ENCODE measurements around the gene HK3. TPM values are rescaled to one million over a fixed set of nuclear protein-coding genes. Genes with fewer than 3 reads are reported as not detected.

Gene HK3, protein sequence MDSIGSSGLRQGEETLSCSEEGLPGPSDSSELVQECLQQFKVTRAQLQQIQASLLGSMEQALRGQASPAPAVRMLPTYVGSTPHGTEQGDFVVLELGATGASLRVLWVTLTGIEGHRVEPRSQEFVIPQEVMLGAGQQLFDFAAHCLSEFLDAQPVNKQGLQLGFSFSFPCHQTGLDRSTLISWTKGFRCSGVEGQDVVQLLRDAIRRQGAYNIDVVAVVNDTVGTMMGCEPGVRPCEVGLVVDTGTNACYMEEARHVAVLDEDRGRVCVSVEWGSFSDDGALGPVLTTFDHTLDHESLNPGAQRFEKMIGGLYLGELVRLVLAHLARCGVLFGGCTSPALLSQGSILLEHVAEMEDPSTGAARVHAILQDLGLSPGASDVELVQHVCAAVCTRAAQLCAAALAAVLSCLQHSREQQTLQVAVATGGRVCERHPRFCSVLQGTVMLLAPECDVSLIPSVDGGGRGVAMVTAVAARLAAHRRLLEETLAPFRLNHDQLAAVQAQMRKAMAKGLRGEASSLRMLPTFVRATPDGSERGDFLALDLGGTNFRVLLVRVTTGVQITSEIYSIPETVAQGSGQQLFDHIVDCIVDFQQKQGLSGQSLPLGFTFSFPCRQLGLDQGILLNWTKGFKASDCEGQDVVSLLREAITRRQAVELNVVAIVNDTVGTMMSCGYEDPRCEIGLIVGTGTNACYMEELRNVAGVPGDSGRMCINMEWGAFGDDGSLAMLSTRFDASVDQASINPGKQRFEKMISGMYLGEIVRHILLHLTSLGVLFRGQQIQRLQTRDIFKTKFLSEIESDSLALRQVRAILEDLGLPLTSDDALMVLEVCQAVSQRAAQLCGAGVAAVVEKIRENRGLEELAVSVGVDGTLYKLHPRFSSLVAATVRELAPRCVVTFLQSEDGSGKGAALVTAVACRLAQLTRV
- total RNA-seq, result 10.6 TPM

DNA sequence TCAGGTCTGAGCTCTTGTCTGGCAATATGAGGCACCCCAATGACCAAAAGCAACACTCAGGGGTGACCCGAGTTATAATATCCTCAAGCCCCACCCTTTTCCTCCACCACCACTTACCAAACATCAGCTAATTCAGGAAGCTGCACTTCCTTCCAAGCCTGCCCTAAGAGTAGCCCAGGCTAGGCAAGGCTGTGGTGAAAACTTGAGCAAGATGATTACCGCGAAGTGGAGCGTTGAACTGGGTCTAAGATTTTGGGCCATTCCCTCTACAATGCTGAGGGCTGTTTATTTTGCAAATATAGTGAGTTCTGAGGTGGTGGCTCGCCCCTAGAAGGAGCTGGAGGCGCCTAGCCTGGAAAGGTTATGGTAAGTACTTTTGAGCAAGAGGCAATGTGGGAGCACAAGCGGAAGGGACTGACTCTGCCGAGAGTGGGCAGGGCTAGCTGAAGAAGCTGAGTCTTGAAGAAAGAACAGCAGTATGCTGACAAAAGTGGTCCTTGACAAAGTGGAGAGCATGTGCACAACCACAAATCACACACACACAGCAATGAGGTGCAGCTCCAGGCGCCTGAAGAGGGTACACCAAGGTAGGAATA is at the start of gene HK3:
Gene HK3 (minus strand): TSS at position 51 of the 596 bp plus-strand sequence. CDS start 3,187 bp downstream, outside the sequence.
- peak; percentile 45 for DNase-seq (ENCODE audit: low spot score)
- peak; percentile 42 for ATAC-seq

GRCh38 chr5:176948458-176948857 is 49.3 kb upstream of the HK3 start:
- DNase-seq (ENCODE audit: low spot score), result no peak
- ATAC-seq, result no peak

- DNase-seq (ENCODE audit: low spot score) (no peak), ATAC-seq (no peak)
Measured at GRCh38 chr5:176947847-176948246, 48.7 kb upstream of the HK3 start.

GRCh38 chr5:176944268-176944667 is 45.1 kb upstream of the HK3 start:
- no peak for ATAC-seq

DNA sequence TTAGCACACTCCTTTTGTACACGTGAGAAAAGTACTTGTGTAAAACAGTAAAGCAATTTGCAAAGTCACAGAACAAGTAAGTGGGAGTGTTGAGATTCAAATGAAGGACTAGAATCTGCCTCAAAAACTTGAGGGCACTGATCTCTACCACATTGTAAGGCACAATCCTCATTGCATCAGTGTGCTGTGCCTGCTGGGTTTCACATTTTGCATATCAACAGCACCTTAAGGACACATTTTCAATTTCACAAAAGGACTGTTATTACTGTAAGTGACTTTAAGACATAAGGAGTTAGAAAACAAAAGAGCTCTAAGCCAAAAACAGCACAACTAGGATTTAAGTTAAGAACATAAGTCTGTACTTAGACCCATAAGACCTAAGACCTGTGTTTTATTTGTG is 44.7 kb upstream of the HK3 start:
- ATAC-seq (no peak), DNase-seq (ENCODE audit: low spot score) (no peak)

More at GRCh38 chr5:176944268-176944667, 45.1 kb upstream of the HK3 start:
- DNase-seq (ENCODE audit: low spot score), result no peak

DNA sequence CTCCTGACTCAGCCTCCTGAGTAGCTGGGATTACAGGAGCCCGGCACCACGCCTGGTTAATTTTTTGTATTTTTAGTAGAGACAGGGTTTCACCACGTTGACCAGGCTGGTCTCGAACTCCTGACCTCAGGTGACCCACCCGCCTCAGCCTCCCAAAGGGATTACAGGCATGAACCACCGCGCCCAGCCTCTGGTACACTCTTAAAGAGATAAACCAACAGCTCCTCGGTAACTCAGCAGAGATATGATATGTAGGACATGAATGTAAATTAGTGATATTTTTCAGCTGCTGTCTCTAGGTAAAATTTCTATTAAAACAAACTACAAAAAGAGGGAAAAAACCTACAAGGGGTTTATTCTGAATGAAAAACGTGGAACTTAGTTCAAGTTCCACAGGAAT is 42.8 kb upstream of the HK3 start:
- ATAC-seq (no peak), DNase-seq (ENCODE audit: low spot score) (no peak)

DNA sequence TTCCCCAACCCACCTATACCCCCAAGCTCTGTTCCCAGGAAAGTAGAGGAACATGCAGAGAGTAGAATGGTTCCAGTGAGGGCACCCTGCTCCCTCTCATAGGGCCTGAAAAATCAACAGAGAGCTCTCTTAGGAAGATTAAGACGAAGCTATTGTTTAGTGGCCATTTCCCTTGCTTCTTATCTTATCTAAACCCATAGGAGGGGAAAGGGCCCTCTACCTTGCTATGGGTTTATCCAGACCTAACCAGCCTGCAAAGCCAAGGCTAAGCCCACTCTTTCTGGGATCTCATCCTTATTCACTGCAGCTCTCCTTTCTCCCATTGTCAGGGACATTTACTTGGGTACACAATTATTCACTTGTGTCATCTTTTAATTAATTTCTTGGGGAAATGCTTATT is 39.3 kb upstream of the HK3 start:
- ATAC-seq, result no peak
- DNase-seq (ENCODE audit: low spot score), result no peak

GRCh38 chr5:176935017-176935416 is 35.9 kb upstream of the HK3 start:
- ATAC-seq, result no peak
- DNase-seq (ENCODE audit: low spot score), result no peak

GRCh38 chr5:176934309-176934930 is 35.3 kb upstream of the HK3 start:
- ATAC-seq (no peak), DNase-seq (ENCODE audit: low spot score) (no peak)

- ATAC-seq, result no peak
- DNase-seq (ENCODE audit: low spot score), result no peak
Measured at GRCh38 chr5:176929654-176930053, 30.5 kb upstream of the HK3 start.

DNA sequence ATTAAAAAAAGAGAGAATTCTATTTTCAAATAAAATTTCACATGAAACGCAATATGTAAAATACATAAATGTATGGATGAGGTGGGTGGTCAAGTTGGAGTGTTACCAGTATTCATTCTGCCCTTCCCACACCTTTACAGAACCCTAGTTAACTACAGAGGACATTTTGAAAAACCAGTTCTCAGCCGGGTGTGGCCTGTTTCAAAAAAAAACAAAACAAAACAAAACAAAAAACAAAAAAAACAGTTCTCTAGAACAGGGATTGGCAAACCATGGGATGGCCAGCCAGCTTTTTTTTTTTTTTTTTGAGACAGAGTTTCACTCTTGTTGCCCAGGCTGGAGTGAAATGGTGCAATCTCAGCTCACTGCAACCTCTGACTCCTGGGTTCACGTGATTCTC is 28.4 kb upstream of the HK3 start:
- peak; percentile 19 for ATAC-seq
- no peak for DNase-seq (ENCODE audit: low spot score)

DNA sequence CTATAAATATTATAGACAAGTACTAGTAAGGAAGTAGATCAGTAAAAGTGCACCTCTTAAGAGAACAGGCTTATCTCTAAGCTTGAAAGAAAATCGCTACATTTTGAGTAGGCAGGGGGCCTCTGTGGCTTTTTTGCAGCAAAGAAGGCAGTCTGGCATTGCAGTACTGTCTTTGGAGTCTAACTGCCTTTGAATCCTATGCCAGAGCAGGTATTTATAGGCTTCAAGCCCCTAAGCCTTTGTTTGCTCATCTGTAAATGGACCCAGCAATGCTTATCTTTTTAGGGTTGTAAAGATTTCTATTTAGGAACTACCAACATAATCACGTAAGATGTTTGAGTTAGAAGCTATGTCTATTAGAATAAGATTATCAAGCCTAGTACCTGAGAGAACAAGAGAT is 23.7 kb upstream of the HK3 start:
- DNase-seq (ENCODE audit: low spot score) (no peak), ATAC-seq (no peak)

DNA sequence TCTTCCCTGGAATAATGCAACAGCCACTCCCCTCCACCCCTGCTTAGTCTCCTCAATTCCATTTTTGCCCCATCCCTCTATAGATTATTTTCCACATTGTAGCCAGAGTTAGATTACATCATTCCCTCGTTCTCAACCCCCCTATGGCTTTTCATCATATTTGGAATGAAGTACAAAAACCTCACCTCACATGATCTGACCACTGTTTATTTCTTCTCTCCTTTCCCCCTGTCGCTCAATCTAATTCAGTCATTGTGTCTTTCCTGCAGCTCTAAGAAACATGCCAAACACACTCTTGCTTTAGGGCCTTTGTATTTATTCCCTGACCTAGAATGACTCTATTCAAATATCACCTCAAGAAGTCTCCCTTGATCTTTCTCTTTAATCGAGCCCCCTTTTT is 22.6 kb upstream of the HK3 start:
- DNase-seq (ENCODE audit: low spot score), result no peak
- no peak for ATAC-seq

DNA sequence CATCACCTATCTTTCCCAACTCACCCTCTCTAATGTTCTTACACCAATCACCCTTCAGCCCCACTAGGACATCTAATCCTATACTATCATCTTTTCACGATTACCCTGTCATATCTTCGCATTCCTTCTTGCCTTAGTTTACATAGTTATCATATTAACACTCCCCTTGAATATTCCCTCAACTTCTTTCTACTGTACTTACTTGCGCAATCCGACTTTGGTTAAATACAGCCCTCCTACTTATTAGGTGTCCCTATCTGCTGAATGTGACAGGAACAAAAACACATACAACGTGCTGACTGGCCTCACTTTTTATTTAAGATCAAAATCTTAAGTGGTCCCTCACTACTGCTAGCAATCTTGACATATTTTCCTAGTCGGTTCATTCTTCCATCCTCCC is 19.5 kb upstream of the HK3 start:
- no peak for ATAC-seq
- no peak for DNase-seq (ENCODE audit: low spot score)

DNA sequence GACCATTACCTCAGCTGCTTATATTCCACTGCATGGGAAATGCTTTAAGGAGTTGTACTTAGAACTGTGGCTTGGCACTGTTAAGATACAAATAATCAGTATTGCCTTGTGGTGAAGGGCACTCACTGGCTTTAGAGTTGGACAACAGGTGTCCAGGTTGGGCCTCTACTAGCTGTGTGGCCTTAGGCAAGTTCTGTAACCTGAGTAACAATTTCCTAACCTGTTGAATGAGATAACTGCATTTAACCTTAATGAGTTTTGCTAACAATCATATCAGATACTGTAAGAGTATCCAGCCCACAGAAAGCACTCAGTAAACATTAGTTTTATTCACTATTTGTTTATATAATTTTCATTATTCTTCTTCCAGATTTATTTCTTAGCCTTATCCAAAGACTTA is 17.2 kb upstream of the HK3 start:
- no peak for ATAC-seq
- DNase-seq (ENCODE audit: low spot score), result no peak

DNA sequence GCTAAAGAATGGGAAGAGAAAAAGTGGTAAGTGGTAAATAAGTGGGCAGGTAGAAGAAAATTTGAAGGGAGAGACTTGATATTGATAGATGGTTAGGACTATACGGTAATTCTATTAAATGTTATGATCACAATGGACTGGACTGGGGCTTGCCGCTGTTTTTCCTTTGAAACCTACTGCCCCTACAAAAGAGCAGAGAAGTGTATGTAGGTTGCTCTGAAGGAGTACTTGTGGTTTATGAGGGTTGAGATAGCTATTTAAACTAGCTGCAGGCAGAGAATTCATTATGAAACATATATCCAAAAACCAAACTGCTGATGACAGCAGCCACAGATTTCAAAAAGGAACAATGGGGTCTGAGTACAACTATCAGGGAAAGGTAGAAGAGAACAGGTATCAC is 16.8 kb upstream of the HK3 start:
- no peak for ATAC-seq
- no peak for DNase-seq (ENCODE audit: low spot score)

GRCh38 chr5:176912115-176912514 is 13.0 kb upstream of the HK3 start:
- ATAC-seq (no peak), DNase-seq (ENCODE audit: low spot score) (no peak)

DNA sequence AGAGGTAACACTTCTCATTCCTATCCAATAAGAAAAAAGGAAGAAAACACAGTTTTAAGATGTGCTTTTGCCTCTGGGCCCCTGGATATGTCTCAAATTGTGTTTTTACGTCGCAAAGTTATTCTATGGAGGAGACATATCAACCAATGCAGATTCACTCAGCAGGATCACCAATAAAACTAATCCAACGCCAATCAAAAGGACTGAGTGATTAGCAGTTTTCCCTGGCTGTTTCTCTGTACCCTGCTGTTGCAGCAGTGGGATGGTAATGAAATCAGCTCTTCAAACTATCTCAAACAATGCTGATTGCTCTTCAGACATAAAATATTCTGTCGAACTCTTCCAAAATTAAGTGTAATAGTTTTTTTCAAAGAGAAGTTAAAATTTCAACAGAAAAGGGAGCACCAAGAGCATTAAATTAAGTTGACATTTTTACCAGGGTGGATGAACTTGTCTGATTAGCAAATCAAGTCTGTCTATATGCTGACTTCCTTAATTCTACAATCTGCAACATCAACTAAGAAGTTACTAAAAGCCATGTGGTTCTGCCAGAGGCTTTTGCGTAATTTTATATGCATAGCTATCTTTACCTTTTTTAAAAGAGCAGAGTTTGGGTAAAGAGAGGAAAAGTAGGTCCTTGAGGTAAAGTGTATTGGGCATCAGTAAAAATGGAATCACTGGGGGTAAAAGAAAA is 9.7 kb upstream of the HK3 start:
- no peak for DNase-seq (ENCODE audit: low spot score)
- no peak for ATAC-seq

DNA sequence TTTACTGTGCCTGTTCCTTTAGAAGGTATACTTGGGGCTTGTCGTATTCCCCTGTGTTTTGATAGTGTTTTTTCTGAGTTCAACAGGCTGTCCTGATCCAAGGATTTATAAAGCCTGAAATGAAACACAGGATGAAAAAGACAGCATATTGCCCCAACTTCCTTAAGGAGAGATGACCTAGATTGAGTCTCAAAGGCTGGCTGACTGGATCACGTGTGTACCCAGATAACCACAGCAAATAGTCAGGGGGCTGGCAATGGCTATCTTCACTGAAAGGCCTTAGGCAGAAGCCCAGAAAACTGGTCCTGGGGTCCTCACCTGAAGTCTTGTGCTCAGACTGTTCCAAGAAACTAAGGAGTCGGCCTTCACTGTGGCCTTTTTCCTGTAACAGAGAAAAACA is 7.7 kb upstream of the HK3 start:
- no peak for DNase-seq (ENCODE audit: low spot score)
- no peak for ATAC-seq

DNA sequence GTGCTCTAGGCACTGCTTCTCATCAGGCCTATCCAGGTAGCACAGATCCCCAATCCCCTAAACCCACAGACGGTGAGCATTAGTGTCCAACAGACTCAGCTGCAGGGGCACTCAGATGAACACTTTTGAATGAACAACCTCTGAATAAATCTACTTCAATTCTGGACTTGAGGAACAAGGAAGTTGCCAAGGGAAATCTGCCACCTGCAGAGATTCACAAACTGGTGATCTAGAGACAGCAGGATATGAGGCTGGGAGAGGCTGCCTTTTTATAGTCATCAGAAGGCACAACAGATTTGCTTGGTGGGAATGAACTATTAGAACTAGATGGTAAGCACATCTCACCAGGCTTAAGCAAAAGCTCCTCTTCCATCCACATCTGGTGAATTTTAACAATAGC is 7.0 kb upstream of the HK3 start:
- DNase-seq (ENCODE audit: low spot score) (no peak), ATAC-seq (no peak)

DNA sequence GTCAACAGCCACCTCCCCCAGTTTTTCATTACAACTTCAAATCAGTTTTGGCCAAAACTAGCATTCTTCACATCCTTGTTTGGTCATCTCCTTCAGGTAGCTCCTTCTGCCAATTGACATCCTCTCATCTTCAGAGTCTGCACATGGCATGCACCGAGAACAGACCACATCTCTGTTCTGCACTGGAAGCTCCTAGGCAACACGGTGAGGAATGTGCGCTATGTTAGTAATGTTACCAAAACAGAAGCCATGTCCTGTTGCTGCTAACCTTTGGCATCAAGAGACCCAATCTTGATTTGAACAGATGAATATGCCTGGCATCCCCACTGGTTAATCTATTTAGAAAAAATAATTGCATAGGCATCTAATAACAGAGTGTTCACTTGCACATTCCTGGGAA is 5.1 kb upstream of the HK3 start:
- no peak for ATAC-seq
- DNase-seq (ENCODE audit: low spot score), result no peak

All from left lobe of liver (tissue), 2 donors.